Stimulated activated CD4-positive, alpha-beta T cell treated with anti-CD3 and anti-CD28 coated beads, Interleukin-4, amount 100 ng/mL, for 48 hours (primary cell): ENCODE measurements around the gene LGR5.
"Not testable (repeated sequence)": the region's sequence is repeated elsewhere in the genome, so short reads cannot be mapped to it uniquely, and the experiment has no call there.

Experiments
- DNase-seq, 2 donors: peaks; one replicate each; pipeline ENCODE4 v3.0.0-alpha.2; 2020; ENCODE audit warnings: low read depth in 2 of 2

Gene LGR5

GRCh38 chr12:71552728-71553501 lies 113.3 kb downstream of the LGR5 start:
- no peak for DNase-seq

- no peak for DNase-seq
Observed at GRCh38 chr12:71555191-71555590, 115.6 kb downstream of the LGR5 start.

GRCh38 chr12:71555789-71556188 lies 116.2 kb downstream of the LGR5 start:
- DNase-seq, result not testable (repeated sequence)

GRCh38 chr12:71556448-71556847 lies 116.8 kb downstream of the LGR5 start:
- no peak for DNase-seq

- DNase-seq, result no peak
Observed at GRCh38 chr12:71556875-71557274, 117.3 kb downstream of the LGR5 start.

GRCh38 chr12:71558445-71558844 lies 118.8 kb downstream of the LGR5 start:
- DNase-seq, result no peak

- DNase-seq, result no peak
Observed at GRCh38 chr12:71562676-71563595, 123.3 kb downstream of the LGR5 start.

- no peak for DNase-seq
Observed at GRCh38 chr12:71565535-71565934, 125.9 kb downstream of the LGR5 start.

GRCh38 chr12:71566655-71567054 lies 127.1 kb downstream of the LGR5 start:
- no peak for DNase-seq

GRCh38 chr12:71567537-71567936 lies 127.9 kb downstream of the LGR5 start:
- no peak for DNase-seq

GRCh38 chr12:71569885-71570284 lies 130.3 kb downstream of the LGR5 start:
- DNase-seq, result not testable (repeated sequence)

GRCh38 chr12:71576496-71576895 lies 136.9 kb downstream of the LGR5 start:
- no peak for DNase-seq

GRCh38 chr12:71578694-71579258 lies 139.2 kb downstream of the LGR5 start:
- no peak for DNase-seq

GRCh38 chr12:71581206-71581605 lies 141.6 kb downstream of the LGR5 start:
- no peak for DNase-seq

GRCh38 chr12:71582925-71583324 lies 143.3 kb downstream of the LGR5 start:
- no peak for DNase-seq

- no peak for DNase-seq
Observed at GRCh38 chr12:71584356-71584755, 144.8 kb downstream of the LGR5 start.

GRCh38 chr12:71585218-71585617 lies 145.6 kb downstream of the LGR5 start:
- no peak for DNase-seq

- no peak for DNase-seq
Observed at GRCh38 chr12:71587012-71587411, 147.4 kb downstream of the LGR5 start.

GRCh38 chr12:71589478-71589881 lies 149.9 kb downstream of the LGR5 start:
- DNase-seq, result no peak

GRCh38 chr12:71591601-71592000 lies 152.0 kb downstream of the LGR5 start:
- no peak for DNase-seq

- DNase-seq, result no peak
Observed at GRCh38 chr12:71592841-71593240, 153.2 kb downstream of the LGR5 start.

GRCh38 chr12:71594214-71594948 lies 154.8 kb downstream of the LGR5 start:
- DNase-seq, result no peak
